Suppressor macrophage (primary cell): Measurements from ENCODE around the gene SMO.
"Not testable (repeated sequence)": the region's sequence is repeated elsewhere in the genome, so short reads cannot be mapped to it uniquely, and the experiment has no call there.

Experiments
- DNase-seq, 4 experiments: peaks; one replicate each; pipeline ENCODE4 v3.0.0-alpha.2; 2020 to 2022

SMO gene

GRCh38 chr7:129209067-129209926, 20.9 kb downstream of the SMO start:
- no peak for DNase-seq

GRCh38 chr7:129210256-129210988, 22.0 kb downstream of the SMO start:
- DNase-seq: peak; percentile 76 to 92 (median 86)

DNA sequence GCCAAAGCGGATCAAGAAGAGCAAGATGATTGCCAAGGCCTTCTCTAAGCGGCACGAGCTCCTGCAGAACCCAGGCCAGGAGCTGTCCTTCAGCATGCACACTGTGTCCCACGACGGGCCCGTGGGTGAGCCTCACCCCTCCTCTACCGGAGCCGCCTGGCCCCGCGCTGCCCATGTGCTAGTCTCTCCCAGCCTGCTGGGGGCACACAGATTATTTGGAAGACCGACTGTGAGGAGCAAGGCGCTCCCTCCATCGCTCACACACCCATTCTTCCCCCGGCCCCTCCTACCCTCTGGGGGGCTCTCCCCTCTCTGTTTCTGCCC, 22.5 kb downstream of the SMO start:
- no peak for DNase-seq

GRCh38 chr7:129212126-129212525, 23.7 kb downstream of the SMO start:
- no peak for DNase-seq

DNA sequence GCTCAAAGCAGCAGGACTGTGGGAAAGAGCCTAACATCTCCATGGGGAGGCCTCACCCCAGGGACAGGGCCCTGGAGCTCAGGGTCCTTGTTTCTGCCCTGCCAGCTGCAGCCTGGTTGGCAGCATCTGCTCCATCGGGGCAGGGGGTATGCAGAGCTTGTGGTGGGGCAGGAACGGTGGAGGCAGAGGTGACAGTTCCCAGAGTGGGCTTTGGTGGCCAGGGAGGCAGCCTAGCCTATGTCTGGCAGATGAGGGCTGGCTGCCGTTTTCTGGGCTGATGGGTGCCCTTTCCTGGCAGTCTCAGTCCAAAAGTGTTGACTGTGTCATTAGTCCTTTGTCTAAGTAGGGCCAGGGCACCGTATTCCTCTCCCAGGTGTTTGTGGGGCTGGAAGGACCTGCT, 24.2 kb downstream of the SMO start:
- DNase-seq: no peak

GRCh38 chr7:129213828-129214227, 25.4 kb downstream of the SMO start:
- peak in 3 of 4 experiments; percentile 17 to 43 (median 30) for DNase-seq

DNA sequence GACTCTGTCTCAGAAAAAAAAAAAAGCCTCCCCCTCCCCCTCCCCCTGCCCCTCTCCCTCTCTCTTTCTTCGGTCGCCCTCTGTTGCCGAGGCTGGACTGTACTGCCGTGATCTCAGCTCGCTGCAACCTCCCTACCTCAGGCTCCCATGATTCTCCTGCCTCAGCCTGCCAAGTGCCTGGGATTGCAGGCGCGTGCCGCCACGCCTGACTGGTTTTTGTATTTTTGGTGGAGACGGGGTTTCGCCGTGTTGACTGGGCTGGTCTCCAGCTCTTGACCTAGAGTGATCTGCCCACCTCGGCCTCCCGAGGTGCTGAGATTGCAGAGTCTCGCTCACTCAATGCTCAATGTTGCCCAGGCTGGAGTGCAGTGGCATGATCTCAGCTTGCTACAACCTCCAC, 27.3 kb downstream of the SMO start:
- not testable (repeated sequence) for DNase-seq

- not testable (repeated sequence) for DNase-seq
Observed at GRCh38 chr7:129216101-129216715, 27.8 kb downstream of the SMO start.

GRCh38 chr7:129216821-129217416, 28.5 kb downstream of the SMO start:
- DNase-seq: not testable (repeated sequence)

DNA sequence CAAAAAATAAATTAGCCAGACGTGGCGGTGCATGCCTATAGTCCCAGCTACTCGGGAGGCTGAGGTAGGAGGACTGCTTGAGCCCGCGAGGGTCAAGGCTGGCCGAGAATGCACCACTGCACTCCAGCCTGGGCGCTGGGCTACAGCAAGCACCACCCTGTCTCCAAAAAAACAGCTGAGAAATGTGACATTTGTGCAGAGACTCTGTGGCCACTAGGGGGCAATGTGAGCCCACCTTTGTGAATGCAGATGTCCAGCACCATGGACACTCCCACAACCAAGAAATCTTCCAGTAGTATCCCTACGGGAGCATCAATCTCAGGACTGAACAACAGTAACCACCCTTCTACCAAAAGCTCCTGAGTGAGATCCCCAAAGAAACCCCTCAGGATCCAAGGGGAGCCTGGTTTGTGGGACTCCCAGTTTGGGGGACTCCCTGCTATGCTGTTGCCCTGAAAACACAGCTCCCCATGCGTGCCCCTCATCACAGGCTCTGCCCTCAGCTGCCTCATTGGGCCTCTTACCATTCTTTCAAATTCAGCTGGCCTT, 30.2 kb downstream of the SMO start:
- peak; percentile 90 to 95 (median 92) for DNase-seq

DNA sequence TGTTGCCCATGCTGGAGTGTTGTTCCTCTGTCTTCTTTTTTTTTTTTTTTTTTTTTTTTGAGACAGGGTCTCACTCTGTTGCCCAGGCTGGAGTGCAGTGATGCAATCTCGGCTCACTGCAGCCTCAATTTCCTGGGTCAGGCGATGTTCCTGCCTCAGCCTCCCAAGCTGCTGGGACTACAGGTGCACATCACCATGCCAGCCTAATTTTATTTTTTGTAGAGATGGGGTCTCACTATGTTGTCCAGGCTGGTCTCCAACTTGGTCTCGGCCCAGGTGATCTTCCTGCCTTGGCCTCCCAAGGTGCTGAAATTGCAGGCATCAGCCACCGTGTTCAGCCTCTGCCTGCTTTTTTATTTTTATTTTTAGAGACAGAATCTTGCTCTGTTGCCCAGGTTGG, 30.7 kb downstream of the SMO start:
- DNase-seq: not testable (repeated sequence)

DNA sequence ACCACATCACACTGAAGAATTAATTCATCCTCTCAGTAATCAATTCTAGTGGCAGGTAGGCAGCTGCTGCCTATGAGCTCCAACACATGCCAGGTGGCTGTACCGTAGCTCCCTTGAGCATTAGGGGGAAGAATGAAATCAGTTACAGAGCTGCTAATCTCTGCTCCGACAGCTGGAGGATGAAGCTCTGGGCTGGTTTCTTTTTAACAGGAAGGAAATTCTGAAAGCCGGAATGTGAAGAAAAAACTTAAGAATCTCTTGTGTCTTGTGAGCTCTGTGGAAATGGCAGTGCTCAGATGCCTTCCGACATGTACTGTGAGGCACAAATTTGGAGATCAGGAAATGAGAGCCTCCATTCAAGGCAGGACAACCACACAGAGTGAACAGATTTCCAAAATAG, 33.6 kb downstream of the SMO start:
- peak; percentile 14 to 55 (median 44) for DNase-seq

DNA sequence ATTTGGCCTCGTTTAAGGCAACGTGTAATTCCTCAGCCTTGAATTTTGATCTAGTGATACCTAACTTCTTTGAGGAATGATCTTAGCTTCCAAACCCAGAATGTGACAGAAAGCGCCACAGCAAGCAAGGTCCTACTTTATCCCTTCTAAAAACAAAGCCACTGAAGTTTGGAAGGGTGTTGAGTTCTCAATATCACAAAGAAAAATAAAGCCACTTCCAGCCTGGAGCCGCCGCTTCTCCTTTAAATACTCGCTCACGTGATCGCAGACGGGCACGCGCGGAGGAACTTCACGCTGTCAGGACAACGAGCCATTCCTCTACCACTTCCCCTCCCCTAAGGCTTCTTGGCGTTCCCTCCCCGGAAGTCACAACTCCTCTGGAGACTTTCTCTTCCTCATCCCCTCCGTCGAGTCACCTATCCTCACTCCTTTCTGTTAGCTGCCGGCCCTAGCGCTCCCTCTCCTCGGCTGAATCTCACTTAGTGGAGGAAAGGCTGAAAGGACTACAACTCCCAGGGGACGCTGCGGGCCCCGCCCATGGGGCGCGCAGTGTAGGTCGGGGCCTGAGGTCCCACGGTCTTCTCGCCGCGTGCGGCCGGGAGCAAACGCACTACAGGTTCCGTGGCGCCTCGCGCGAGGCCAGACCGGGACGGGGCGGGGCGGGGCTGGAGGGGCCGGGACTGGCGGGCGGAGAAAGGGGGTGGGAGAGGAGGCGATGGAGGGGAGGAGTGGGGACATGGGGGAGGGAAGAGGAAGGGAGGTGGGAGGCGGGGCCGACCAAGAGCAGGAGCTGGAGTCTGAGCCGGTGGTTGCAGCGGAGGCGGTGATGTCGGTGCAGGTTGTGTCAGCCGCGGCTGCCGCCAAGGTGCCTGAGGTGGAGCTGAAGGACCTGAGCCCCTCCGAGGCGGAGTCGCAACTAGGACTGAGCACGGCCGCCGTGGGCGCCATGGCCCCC, 36.1 kb downstream of the SMO start, which contains the start of gene AHCYL2:
Gene AHCYL2, plus strand, starts transcription at position 780 of the 955 bp plus-strand sequence.
- DNase-seq: peak; percentile 95 to 99 (median 97)

DNA sequence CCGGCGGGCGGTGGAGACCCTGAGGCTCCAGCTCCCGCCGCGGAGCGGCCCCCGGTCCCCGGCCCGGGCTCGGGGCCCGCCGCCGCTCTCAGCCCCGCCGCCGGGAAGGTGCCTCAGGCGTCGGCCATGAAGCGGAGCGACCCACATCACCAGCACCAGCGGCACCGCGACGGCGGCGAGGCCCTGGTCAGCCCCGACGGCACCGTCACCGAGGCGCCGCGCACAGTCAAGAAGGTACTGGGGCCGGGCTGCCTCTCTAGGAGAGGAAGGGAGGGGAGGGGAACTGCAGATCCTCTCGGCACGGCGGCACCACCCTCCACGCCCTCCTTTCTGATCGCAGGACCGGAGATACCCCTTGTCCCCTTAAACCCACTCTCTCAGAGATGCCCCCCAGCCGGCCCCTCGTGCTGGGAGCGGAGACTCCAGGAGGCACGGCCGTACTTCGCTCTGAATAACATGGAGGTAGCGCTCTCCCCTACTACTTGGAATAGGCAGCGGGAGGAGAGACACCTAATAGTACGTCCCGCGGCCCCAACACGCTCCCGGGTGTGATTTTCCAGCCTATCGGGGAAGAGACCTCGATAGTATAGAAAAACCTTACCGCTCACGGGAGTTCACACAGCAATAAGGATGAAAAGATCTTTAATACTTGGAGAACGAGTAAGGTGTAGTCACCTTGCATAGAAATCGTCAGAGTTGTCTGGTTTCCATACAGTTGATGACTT, 36.9 kb downstream of the SMO start:
- peak; percentile 52 to 78 (median 68) for DNase-seq

DNA sequence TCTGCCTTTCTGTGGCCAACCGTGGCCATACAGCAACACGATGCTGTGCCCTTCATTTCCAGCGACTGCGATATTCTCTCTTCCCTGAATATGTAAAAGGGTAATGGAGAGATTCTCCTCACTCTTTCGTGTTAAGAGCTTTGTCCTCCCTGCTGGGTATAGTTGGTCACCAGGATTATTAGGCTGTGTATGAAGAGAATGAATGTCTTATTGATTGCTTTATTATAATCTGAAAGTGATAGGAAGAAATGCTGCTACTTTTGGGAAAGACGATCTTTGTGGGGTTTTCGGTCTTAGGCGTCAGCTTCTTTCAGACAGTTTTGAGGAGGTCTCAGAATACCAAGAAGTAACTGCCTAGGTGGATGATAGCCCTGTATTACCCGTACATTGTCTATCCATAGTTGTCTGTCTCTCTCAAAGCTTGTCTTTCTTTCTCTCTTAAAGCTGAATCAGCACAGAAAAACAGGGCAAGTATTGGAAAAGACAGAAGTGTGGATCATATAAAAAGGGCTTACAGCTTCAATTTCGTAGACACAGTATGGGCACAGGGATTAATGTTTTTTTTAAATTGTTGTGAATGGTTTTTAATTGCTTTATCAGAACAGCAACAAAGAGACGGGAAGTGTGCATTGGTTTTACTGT, 37.6 kb downstream of the SMO start:
- peak in 3 of 4 experiments; percentile 12 to 23 (median 19) for DNase-seq

DNA sequence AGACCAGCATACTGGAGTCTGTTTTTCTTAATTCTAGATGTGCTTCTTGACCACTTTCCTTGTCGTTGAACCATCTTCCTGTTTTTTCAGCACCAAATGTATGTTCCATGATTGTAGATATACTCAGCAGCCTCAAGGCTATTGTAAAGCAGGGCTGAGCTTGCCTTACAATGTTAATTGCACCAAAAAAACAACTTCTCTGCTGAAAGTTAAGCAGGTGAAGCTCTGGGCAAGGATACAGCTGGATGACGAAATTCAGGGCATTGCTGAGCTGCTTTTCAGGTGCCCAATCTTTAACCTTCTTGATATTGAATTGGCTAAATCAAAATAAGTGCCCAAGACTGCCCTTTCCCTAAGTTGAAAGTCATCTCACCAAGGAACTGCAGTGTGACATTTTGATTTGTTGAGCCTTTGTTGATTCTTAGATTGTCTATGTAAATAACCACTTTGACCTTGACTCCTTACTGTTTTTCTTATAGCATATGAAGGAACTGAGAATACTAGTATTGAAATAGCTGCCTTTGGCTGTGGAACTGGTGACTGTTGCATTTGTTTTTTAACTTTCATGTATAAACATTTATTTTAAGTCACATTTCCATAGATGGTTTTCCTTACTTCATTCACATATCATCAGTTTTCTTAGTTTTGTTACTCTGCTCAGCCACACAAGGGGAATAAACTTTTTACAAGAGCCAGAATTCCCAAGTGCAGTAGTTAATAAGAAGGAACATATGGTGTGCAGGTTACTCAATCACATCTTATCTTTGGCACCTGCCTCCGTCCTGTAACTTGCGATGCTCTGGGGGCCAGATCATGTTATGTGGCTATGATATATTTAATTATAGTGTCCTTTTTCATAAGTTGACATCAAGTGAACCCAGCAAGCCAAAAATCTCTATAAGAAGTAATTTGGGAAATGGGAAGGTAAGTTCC, 39.5 kb downstream of the SMO start:
- no peak for DNase-seq

DNA sequence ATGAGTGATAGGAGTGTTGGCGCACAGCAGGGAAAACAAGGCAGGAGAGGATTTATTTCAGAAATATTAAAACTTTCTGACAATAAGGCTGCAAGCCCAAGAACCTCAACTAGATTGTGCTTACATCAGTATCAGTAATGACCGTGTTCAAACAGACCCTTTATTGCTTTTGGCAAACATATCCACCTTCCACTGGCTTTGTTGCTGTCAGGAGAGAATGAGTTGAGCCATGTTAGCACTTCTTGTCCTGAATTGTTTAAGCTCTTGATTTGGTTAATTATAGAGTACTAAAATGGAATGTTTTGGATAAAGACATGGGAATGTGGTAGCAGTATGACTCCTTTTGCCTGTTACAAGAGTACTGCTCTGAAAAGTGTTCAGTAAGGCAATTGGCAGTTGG, 40.2 kb downstream of the SMO start:
- no peak for DNase-seq

- no peak for DNase-seq
Observed at GRCh38 chr7:129231666-129232065, 43.2 kb downstream of the SMO start.

DNA sequence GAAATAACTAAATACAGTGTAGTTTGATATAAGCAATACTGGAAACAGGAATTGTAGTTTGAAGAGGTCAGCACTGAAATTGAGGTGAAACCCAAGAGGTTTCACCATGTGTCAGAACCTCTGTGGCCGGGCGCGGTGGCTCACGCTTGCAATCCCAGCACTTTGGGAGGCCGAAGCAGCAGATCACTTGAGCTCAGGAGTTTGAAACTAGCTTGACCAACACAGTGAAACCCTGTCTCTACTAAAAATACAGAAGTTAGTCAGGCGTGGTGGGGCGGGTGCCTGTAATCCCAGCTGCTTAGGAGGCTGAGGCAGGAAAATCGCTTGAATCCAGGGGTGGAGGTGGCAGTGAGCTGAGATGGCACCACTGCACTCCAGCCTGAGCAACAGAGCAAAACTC, 50.1 kb downstream of the SMO start:
- peak; percentile 44 to 74 (median 53) for DNase-seq
